Mesodermal cell (in vitro differentiated cells): ENCODE results near the gene KANSL3.

ENCODE experiments used
- H3K27ac ChIP-seq: 2 replicates; pipeline ENCODE4 v1.7.0; 2013; ENCODE audit warnings: mild to moderate bottlenecking, low read depth, low read length, moderate library complexity; ENCODE audit not compliant: severe bottlenecking
- H3K36me3 ChIP-seq: 2 replicates; pipeline ENCODE4 v1.7.1; 2013; ENCODE audit warnings: mild to moderate bottlenecking, low read length, moderate library complexity; ENCODE audit not compliant: control insufficient read depth, insufficient read depth
- H3K4me1 ChIP-seq: one replicate; pipeline ENCODE4 v1.7.1; 2013; ENCODE audit warnings: mild to moderate bottlenecking, low read length; ENCODE audit not compliant: insufficient read depth, control insufficient read depth, poor library complexity, severe bottlenecking
- H3K4me3 ChIP-seq: 2 replicates; pipeline ENCODE4 v1.7.0; 2013; ENCODE audit warnings: low read length, control low read depth, mild to moderate bottlenecking; ENCODE audit not compliant: insufficient read depth, poor library complexity, severe bottlenecking; ENCODE audit errors: extremely low read depth
- H3K9me3 ChIP-seq: 2 replicates; pipeline ENCODE4 v1.7.1; 2013; ENCODE audit warnings: mild to moderate bottlenecking, low read length, moderate library complexity; ENCODE audit not compliant: control insufficient read depth
- WGBS, 2 experiments: methylation state at CpG; one replicate each; pipeline ENCODE4 v1.1.5; 2013; ENCODE audit warnings: missing lambda C conversion rate in 2 of 2; ENCODE audit not compliant: insufficient coverage in 2 of 2; 5-methylcytosine and 5-hydroxymethylcytosine counted together

KANSL3 gene

GRCh38 chr2:96626553-96626942, 11.6 kb downstream of the KANSL3 start:
- Histone ChIP-seq H3K9me3 (no peaks in the 10 kb centered on the region), H3K4me1 (no peaks in the 10 kb centered on the region), H3K4me3 (no peak overlapping the region), H3K36me3 (peaks cover 68% of the 10 kb centered on the region), H3K27ac (no peak overlapping the region)
- 94 to 100% methylated on average over 1 to 2 of the region's 2 CpGs for WGBS, 2 experiments

- WGBS, 2 experiments, result 89 to 100% methylated on average over 2 to 3 of the region's 5 CpGs
- no peaks in the 10 kb centered on the region for H3K9me3 ChIP-seq
- H3K27ac ChIP-seq, result no peak overlapping the region
- H3K4me1 ChIP-seq, result no peaks in the 10 kb centered on the region
- H3K36me3 ChIP-seq, result peaks cover 67% of the 10 kb centered on the region
- H3K4me3 ChIP-seq, result no peak overlapping the region
Observed at GRCh38 chr2:96625571-96626552, 12.2 kb downstream of the KANSL3 start.

- Histone ChIP-seq H3K9me3 (no peaks in the 10 kb centered on the region), H3K4me3 (no peak overlapping the region), H3K4me1 (no peaks in the 10 kb centered on the region), H3K36me3 (peaks cover 62% of the 10 kb centered on the region), H3K27ac (no peak overlapping the region)
- WGBS, 2 experiments, result 95 to 100% methylated on average over 2 to 3 of the region's 3 CpGs
Observed at GRCh38 chr2:96623116-96623515, 15.0 kb downstream of the KANSL3 start.

GRCh38 chr2:96622544-96622943, 15.6 kb downstream of the KANSL3 start:
- no peaks in the 10 kb centered on the region for H3K9me3 ChIP-seq
- no peak overlapping the region for H3K4me3 ChIP-seq
- H3K36me3 ChIP-seq, result peaks cover 57% of the 10 kb centered on the region
- no peaks in the 10 kb centered on the region for H3K4me1 ChIP-seq
- WGBS, 2 experiments, result 85 to 91% methylated on average over 3 of the region's 3 CpGs
- H3K27ac ChIP-seq, result no peak overlapping the region

- no peaks in the 10 kb centered on the region for H3K9me3 ChIP-seq
- WGBS, 2 experiments, result 84 to 91% methylated on average over 6 to 8 of the region's 8 CpGs
Observed at GRCh38 chr2:96618596-96619283, 19.4 kb downstream of the KANSL3 start.

GRCh38 chr2:96617012-96617411, 21.1 kb downstream of the KANSL3 start:
- Histone ChIP-seq H3K9me3 (no peaks in the 10 kb centered on the region), H3K27ac (no peak overlapping the region), H3K4me3 (no peak overlapping the region), H3K36me3 (peaks cover 80% of the 10 kb centered on the region), H3K4me1 (no peaks in the 10 kb centered on the region)
- WGBS, 2 experiments, result 73 to 100% methylated on average over 1 to 2 of the region's 4 CpGs

More at GRCh38 chr2:96618596-96619283, 19.4 kb downstream of the KANSL3 start:
- Histone ChIP-seq H3K4me3 (no peak overlapping the region), H3K27ac (no peak overlapping the region), H3K36me3 (peaks cover 79% of the 10 kb centered on the region), H3K4me1 (no peaks in the 10 kb centered on the region)

- peaks cover 83% of the 10 kb centered on the region for H3K36me3 ChIP-seq
- H3K9me3 ChIP-seq, result no peaks in the 10 kb centered on the region
- H3K4me3 ChIP-seq, result no peak overlapping the region
- H3K27ac ChIP-seq, result no peak overlapping the region
- H3K4me1 ChIP-seq, result no peaks in the 10 kb centered on the region
- WGBS, 2 experiments, result 97 to 98% methylated on average over 3 to 5 of the region's 6 CpGs
Observed at GRCh38 chr2:96616535-96616934, 21.6 kb downstream of the KANSL3 start.

GRCh38 chr2:96616128-96616527, 22.0 kb downstream of the KANSL3 start:
- H3K4me1 ChIP-seq, result no peaks in the 10 kb centered on the region
- no peaks in the 10 kb centered on the region for H3K9me3 ChIP-seq
- 100% methylated on average over 1 of the region's 1 CpG; no CpG with 5 or more reads in 1 of the 2 experiments for WGBS, 2 experiments
- H3K36me3 ChIP-seq, result peaks cover 83% of the 10 kb centered on the region
- H3K4me3 ChIP-seq, result no peak overlapping the region
- H3K27ac ChIP-seq, result no peak overlapping the region

- Histone ChIP-seq H3K4me1 (peaks cover 6% of the 10 kb centered on the region), H3K9me3 (no peaks in the 10 kb centered on the region), H3K4me3 (no peak overlapping the region), H3K36me3 (peaks cover 97% of the 10 kb centered on the region), H3K27ac (no peak overlapping the region)
- whole genome bisulfite sequencing, 2 experiments, result 97% methylated on average over 7 to 10 of the region's 13 CpGs
Observed at GRCh38 chr2:96608469-96609455, 29.4 kb downstream of the KANSL3 start.

GRCh38 chr2:96604104-96604503, 34.0 kb downstream of the KANSL3 start:
- H3K9me3 ChIP-seq, result no peaks in the 10 kb centered on the region
- H3K4me3 ChIP-seq, result no peak overlapping the region
- peaks cover 8% of the 10 kb centered on the region for H3K4me1 ChIP-seq
- H3K27ac ChIP-seq, result no peak overlapping the region
- 88% methylated on average over 1 of the region's 2 CpGs; no CpG with 5 or more reads in 1 of the 2 experiments for WGBS, 2 experiments
- H3K36me3 ChIP-seq, result peaks cover 91% of the 10 kb centered on the region
